ENCODE data around the gene STK25. TPM values are rescaled to one million over a fixed set of nuclear protein-coding genes. Genes with fewer than 3 reads are reported as not detected.

Gene STK25
- polyA plus RNA-seq, 3 donors: 62.7 to 215 (median 69.5) TPM

GRCh38 chr2:241522477-241522876, 14.1 kb upstream of the STK25 start:
- Histone ChIP-seq H2AFZ (ENCODE audit: insufficient read depth, low read depth, low read length, poor library complexity, severe bottlenecking) (no peak overlapping the region), H3K36me3 (replicated peaks in 1 of 2; ENCODE audit: control insufficient read depth in 1 of 2, insufficient read depth in 2 of 2, low read length in 2 of 2) (no peaks in the 10 kb centered on the region), H3K27me3 (ENCODE audit: control insufficient read depth in 2 of 2, insufficient read depth in 2 of 2, low read length in 2 of 2) (no peaks in the 10 kb centered on the region), H4K20me1 (ENCODE audit: insufficient read depth, low read length) (no peaks in the 10 kb centered on the region), H3K4me3 (replicated peaks in 1 of 3; ENCODE audit: low read depth in 2 of 3, low read length in 3 of 3) (no peak overlapping the region), H3K4me2 (replicated peaks; ENCODE audit: extremely low read depth, low read length, poor library complexity, severe bottlenecking) (no peak overlapping the region), H3K9me3 (replicated peaks in 1 of 2; ENCODE audit: control insufficient read depth in 1 of 2, insufficient read depth in 1 of 2, low read length in 2 of 2) (peaks cover 7 to 11% of the 10 kb centered on the region in 2 donors), H3K4me1 (ENCODE audit: control insufficient read depth in 1 of 2, insufficient read depth in 2 of 2, low read length in 2 of 2) (no peaks in the 10 kb centered on the region), H3K9ac (ENCODE audit: insufficient read depth, low read length, poor library complexity, severe bottlenecking) (no peak overlapping the region), H3K27ac (ENCODE audit: low read depth in 1 of 2, low read length in 2 of 2) (no peak overlapping the region), H3K79me2 (ENCODE audit: insufficient read depth, low read length) (no peaks in the 10 kb centered on the region)
- TF ChIP-seq CTCF (IDR thresholded peaks at IDR 0.05): no peak
- Mint-ChIP-seq H3K4me1 (no peaks in the 10 kb centered on the region), H3K27me3 (ENCODE audit: low read depth in 3 of 3) (peaks cover 7 to 23% (median 10%) of the 10 kb centered on the region in 3 donors), H3K36me3 (no peaks in the 10 kb centered on the region), H3K9me3 (peaks cover 8 to 28% (median 22%) of the 10 kb centered on the region in 7 donors), H3K4me3 (no peak overlapping the region), H3K27ac (no peak overlapping the region)
- 88% methylated on average over 1 of the region's 5 CpGs for WGBS (ENCODE audit: insufficient coverage)
- intact Hi-C loops (cut with micrococcal nuclease): no loop called here
- DNase-seq: no peak

GRCh38 chr2:241519669-241520068, 11.3 kb upstream of the STK25 start:
- 86% methylated on average over 5 of the region's 11 CpGs for WGBS (ENCODE audit: insufficient coverage)

More at GRCh38 chr2:241519669-241520068, 11.3 kb upstream of the STK25 start:
- no peak overlapping the region for H3K4me2 ChIP-seq (replicated peaks; ENCODE audit: extremely low read depth, low read length, poor library complexity, severe bottlenecking)
- no peaks in the 10 kb centered on the region for H3K9me3 ChIP-seq (replicated peaks in 1 of 2; ENCODE audit: control insufficient read depth in 1 of 2, insufficient read depth in 1 of 2, low read length in 2 of 2)
- no peak overlapping the region for H3K4me3 Mint-ChIP-seq
- no peak overlapping the region for H3K27ac ChIP-seq (ENCODE audit: low read depth in 1 of 2, low read length in 2 of 2)
- H4K20me1 ChIP-seq (ENCODE audit: insufficient read depth, low read length): no peaks in the 10 kb centered on the region
- no peak overlapping the region for H3K9ac ChIP-seq (ENCODE audit: insufficient read depth, low read length, poor library complexity, severe bottlenecking)
- no peaks in the 10 kb centered on the region for H3K36me3 Mint-ChIP-seq
- H3K27me3 ChIP-seq (ENCODE audit: control insufficient read depth in 2 of 2, insufficient read depth in 2 of 2, low read length in 2 of 2): no peaks in the 10 kb centered on the region
- DNase-seq: no peak
- no peak overlapping the region for H3K4me3 ChIP-seq (replicated peaks in 1 of 3; ENCODE audit: low read depth in 2 of 3, low read length in 3 of 3)
- no peaks in the 10 kb centered on the region for H3K79me2 ChIP-seq (ENCODE audit: insufficient read depth, low read length)
- peaks cover 0 to 10% (median 4%) of the 10 kb centered on the region in 7 donors for H3K9me3 Mint-ChIP-seq
- no peaks in the 10 kb centered on the region for H3K4me1 ChIP-seq (ENCODE audit: control insufficient read depth in 1 of 2, insufficient read depth in 2 of 2, low read length in 2 of 2)
- peaks cover 1% of the 10 kb centered on the region for H3K4me1 Mint-ChIP-seq
- H3K36me3 ChIP-seq (replicated peaks in 1 of 2; ENCODE audit: control insufficient read depth in 1 of 2, insufficient read depth in 2 of 2, low read length in 2 of 2): no peaks in the 10 kb centered on the region
- no peak for TF ChIP-seq CTCF (IDR thresholded peaks at IDR 0.05)
- H3K27me3 Mint-ChIP-seq (ENCODE audit: low read depth in 3 of 3): peaks cover 8 to 18% (median 16%) of the 10 kb centered on the region in 3 donors
- intact Hi-C loops (cut with micrococcal nuclease): no loop called here
- no peak overlapping the region for H3K27ac Mint-ChIP-seq
- H2AFZ ChIP-seq (ENCODE audit: insufficient read depth, low read depth, low read length, poor library complexity, severe bottlenecking): no peak overlapping the region

Measured in CD14-positive monocyte (primary cell).